Neural cell (in vitro differentiated cells): ENCODE results near the gene KERA.

ENCODE experiments used
- CTCF ChIP-seq: fragments of 450-650 bp; IDR thresholded peaks from 2 replicates; pipeline ENCODE4 v1.5.1; 2014; ENCODE audit warnings: antibody characterized with exemption, mild to moderate bottlenecking, moderate library complexity; ENCODE audit not compliant: poor library complexity, severe bottlenecking
- EP300 ChIP-seq: fragments of 450-650 bp; conservative IDR thresholded peaks from 2 replicates; pipeline ENCODE4 v1.6.1; 2014; ENCODE audit warnings: antibody characterized with exemption, mild to moderate bottlenecking, moderate library complexity; ENCODE audit not compliant: poor library complexity, severe bottlenecking
- EZH2 ChIP-seq: fragments of 200-600, 300-800 bp; shearing (Covaris generic), sonication (generic); IDR thresholded peaks from 2 replicates; pipeline ENCODE4 v1.6.1; 2014; ENCODE audit warnings: antibody characterized with exemption, low read length, borderline replicate concordance, mild to moderate bottlenecking; ENCODE audit not compliant: insufficient read depth, poor library complexity, severe bottlenecking
- MXI1 ChIP-seq: fragments of 450-650 bp; conservative IDR thresholded peaks from 2 replicates; pipeline ENCODE4 v1.6.1; 2014; ENCODE audit warnings: antibody characterized with exemption, mild to moderate bottlenecking; ENCODE audit not compliant: poor library complexity, severe bottlenecking
- POLR2AphosphoS5 ChIP-seq: IDR thresholded peaks from 2 replicates; pipeline ENCODE4 v1.6.1; 2012
- REST ChIP-seq: IDR thresholded peaks from 2 replicates; pipeline ENCODE4 v1.6.1; 2012; ENCODE audit warnings: borderline replicate concordance
- TAF1 ChIP-seq: IDR thresholded peaks from 2 replicates; pipeline ENCODE4 v1.6.1; 2012; ENCODE audit warnings: low read depth

- no peak for TF ChIP-seq EZH2
- no peak for TF ChIP-seq CTCF
- TF ChIP-seq POLR2AphosphoS5 = no peak
- TF ChIP-seq EP300 = no peak
- no peak for TF ChIP-seq REST
- TF ChIP-seq TAF1 = no peak
- TF ChIP-seq MXI1 = no peak
These were observed 1.4 kb upstream of the KERA start for GRCh38 chr12:91059211-91059610.
